ENCODE results near the gene MEIKIN.

MEIKIN gene

DNA sequence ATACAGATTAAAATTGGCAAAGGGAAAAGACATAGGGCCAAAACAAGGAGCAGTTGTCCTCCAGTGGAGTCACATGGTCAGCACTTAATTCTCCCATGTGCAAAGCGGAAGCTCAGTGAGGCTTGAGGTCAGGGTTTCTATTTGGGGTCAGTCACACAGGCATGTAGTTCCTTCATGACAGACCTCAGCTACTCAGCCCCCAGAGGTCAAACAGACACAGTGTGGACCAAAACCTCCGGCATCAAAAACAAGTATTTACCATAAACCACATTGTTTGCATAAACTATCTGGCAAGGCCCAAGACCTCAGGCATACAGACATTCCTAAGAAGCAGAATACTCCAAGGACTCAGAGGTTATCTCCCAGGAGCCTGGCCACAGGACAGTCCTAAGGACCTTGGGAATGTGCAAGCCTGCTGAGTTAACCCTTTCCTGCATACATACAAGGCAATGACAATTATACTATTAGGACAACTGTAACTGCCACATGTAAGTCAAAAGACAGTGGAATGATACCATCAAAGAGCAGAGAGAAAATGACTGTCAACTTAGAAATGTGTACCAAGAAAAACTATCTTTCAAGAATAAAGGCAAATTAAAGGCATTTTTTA is 120.0 kb downstream of the MEIKIN start:
- no peak overlapping the region for H3K4me3 Mint-ChIP-seq
- no peak overlapping the region for H3K27ac Mint-ChIP-seq
- peaks cover 6% of the 10 kb centered on the region for H3K27me3 Mint-ChIP-seq
- H3K36me3 Mint-ChIP-seq (ENCODE audit: low read depth), result no peaks in the 10 kb centered on the region
- DNase-seq, result no peak
- ATAC-seq, result no peak
- H3K4me1 Mint-ChIP-seq, result no peaks in the 10 kb centered on the region
- peaks cover 7% of the 10 kb centered on the region for H3K9me3 Mint-ChIP-seq

GRCh38 chr5:131824631-131825030 is 120.8 kb downstream of the MEIKIN start:
- no peak overlapping the region for H3K27ac Mint-ChIP-seq
- ATAC-seq, result no peak
- no peaks in the 10 kb centered on the region for H3K36me3 Mint-ChIP-seq (ENCODE audit: low read depth)
- H3K4me3 Mint-ChIP-seq, result no peak overlapping the region
- no peak for DNase-seq
- peaks cover 6% of the 10 kb centered on the region for H3K27me3 Mint-ChIP-seq
- peaks cover 7% of the 10 kb centered on the region for H3K9me3 Mint-ChIP-seq
- no peaks in the 10 kb centered on the region for H3K4me1 Mint-ChIP-seq

GRCh38 chr5:131821221-131821620 is 124.2 kb downstream of the MEIKIN start:
- ATAC-seq (no peak), DNase-seq (no peak)
- no peaks in the 10 kb centered on the region for H3K36me3 Mint-ChIP-seq (ENCODE audit: low read depth)
- peaks cover 7% of the 10 kb centered on the region for H3K9me3 Mint-ChIP-seq
- H3K4me1 Mint-ChIP-seq, result peaks cover 6% of the 10 kb centered on the region
- no peak overlapping the region for H3K4me3 Mint-ChIP-seq
- H3K27me3 Mint-ChIP-seq, result peaks cover 6% of the 10 kb centered on the region
- H3K27ac Mint-ChIP-seq, result no peak overlapping the region

DNA sequence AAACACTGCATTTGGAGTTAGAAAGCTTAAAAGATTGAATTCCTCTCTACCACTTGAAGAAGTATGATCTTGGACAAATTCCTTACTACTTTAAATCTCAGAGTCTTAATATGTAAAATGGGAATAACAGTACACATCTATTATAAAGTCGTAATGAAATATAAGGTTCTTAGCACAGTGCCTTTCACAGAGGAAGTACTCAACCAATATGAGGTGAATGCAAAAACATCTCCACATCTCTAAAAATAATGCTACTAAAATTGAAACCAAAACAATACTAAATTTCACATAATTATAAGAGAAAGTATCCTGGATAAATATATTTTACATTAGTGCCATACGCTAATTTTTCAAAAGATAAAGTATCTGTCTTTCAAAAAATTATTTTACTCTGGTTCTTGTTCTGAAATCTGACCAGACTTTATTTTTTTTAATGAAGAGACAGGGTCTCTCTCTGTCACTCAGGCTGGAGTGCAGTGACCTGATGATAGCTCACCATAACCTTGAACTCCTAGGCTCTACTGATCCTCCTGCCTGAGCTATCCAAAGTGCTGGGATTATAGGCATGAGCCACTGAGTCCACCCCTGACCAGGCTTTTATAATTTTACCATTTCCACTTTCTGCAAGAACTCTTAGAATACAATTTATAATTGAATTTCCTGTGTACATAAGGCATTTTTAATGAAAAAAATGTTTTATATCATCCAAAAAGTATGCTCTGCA is 127.3 kb downstream of the MEIKIN start:
- Mint-ChIP-seq H3K36me3 (ENCODE audit: low read depth) (no peaks in the 10 kb centered on the region), H3K27me3 (peaks cover 6% of the 10 kb centered on the region), H3K4me1 (peaks cover 6% of the 10 kb centered on the region), H3K27ac (no peak overlapping the region), H3K4me3 (no peak overlapping the region), H3K9me3 (no peaks in the 10 kb centered on the region)
- no peak for DNase-seq
- ATAC-seq, result no peak

DNA sequence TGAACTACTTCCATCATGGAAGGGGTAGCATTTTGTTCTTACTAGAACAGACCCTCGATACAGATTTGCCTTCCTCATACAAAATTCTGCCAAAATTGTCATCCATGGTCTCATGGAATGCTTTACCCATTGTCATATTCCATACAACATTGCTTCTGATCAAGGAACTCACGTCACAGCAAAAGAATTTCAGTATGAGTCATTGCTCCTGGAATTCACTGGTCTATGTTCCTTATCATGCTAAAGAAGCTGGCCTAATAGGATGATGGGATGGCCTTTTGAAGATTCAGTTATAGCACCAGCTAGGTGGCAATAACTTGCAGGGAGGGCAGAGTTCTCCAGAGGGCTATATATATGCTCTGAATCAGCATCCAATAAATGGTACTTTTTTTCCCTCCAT is 130.5 kb downstream of the MEIKIN start:
- H3K27ac Mint-ChIP-seq, result no peak overlapping the region
- peaks cover 10% of the 10 kb centered on the region for H3K4me1 Mint-ChIP-seq
- H3K36me3 Mint-ChIP-seq (ENCODE audit: low read depth), result no peaks in the 10 kb centered on the region
- no peak overlapping the region for H3K4me3 Mint-ChIP-seq
- DNase-seq, result no peak
- no peak for ATAC-seq
- H3K9me3 Mint-ChIP-seq, result no peaks in the 10 kb centered on the region
- no peaks in the 10 kb centered on the region for H3K27me3 Mint-ChIP-seq

DNA sequence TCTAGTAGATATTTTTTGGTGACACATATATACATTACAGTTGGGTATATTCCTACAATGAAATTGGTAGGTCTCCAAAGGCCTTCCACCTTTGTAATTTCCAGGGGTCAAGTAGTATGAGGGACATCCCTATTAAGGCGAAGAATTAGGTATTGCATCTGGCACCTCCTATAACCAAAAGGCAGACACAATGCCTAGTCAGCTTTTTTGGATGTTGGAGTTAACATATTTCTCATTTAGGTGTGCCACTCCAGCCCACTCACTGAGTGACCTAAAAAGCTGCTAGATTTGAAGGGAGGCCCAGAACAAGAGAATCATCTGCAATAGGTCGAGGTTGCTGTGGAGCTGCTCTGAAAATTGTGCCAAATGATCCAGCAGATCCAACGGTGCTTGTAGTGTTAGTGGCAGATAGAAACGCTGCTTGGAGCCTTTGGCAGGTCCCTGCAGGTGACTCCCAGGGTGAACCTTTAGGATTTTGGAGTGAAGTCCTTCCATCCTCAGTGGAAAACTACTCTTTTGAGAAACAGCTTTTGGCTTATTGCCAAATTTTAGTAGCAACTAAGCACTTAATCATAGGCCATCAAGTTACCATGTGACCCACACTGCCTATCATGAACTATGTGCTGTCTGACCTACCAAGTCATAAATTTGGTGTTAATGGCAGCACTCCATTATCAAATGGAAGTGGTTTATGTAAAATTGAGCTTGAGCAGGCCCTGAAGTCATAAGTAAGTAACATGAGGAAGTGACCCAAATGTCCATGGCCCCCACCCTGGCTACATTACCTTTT is 132.9 kb downstream of the MEIKIN start:
- H3K27me3 Mint-ChIP-seq, result no peaks in the 10 kb centered on the region
- H3K4me1 Mint-ChIP-seq, result peaks cover 4% of the 10 kb centered on the region
- ATAC-seq, result no peak
- no peaks in the 10 kb centered on the region for H3K36me3 Mint-ChIP-seq (ENCODE audit: low read depth)
- no peak overlapping the region for H3K4me3 Mint-ChIP-seq
- DNase-seq, result no peak
- no peak overlapping the region for H3K27ac Mint-ChIP-seq
- no peaks in the 10 kb centered on the region for H3K9me3 Mint-ChIP-seq

DNA sequence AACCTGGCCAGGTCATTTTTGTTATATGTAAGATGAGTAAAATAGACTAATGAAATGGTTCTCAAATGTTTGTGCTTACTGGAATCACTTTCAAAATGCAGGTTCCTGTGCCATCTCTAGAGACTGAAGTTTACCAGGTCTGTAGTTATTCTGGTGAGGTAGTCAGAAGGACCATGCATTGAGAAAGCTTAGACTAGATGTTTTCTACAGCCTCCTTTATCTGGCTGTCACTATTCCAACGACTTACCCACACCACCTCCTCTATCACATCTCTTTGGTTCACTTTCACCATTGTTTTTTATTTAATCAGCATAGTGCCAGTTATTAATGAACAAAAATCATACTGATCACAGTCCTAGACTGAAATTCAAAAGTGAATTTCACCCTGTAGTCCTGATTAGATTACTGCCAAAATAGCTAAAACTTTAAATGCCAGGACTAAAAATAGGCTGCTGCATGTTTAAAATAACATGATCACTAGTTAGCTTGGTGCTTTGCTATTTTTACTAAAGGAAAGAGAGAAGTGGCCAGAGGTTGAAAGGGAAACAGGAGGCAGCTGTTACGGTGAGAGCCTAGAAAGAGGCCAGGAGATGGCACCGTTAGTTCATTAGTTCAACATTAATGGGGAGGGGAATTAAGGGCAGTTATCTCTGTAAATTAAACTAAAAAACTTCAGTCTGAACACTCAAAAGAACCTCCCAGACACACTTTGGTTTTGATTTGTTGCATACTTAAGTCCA is 134.8 kb downstream of the MEIKIN start:
- DNase-seq, result no peak
- H3K4me3 Mint-ChIP-seq, result no peak overlapping the region
- ATAC-seq, result no peak

GRCh38 chr5:131796793-131797693 is 148.4 kb downstream of the MEIKIN start, which contains the start of gene FNIP1:
TSS of gene FNIP1 (minus strand) at chr5:131797017. CDS start at chr5:131796921, 96 bp downstream.
- ATAC-seq, result peak; percentile 97
- peaks cover 37% of the 10 kb centered on the region for H3K4me1 Mint-ChIP-seq
- H3K4me3 Mint-ChIP-seq, result peak within 1 kb of the TSS; percentile 96
- H3K27me3 Mint-ChIP-seq, result no peaks in the 10 kb centered on the region
- H3K9me3 Mint-ChIP-seq, result no peaks in the 10 kb centered on the region
- H3K27ac Mint-ChIP-seq, result peak within 1 kb of the TSS; percentile 88
- peak; percentile 99 for DNase-seq
- peaks cover 19% of the 10 kb centered on the region for H3K36me3 Mint-ChIP-seq (ENCODE audit: low read depth)

More for the DNA sequence above, 134.8 kb downstream of the MEIKIN start:
- Mint-ChIP-seq H3K9me3 (no peaks in the 10 kb centered on the region), H3K36me3 (ENCODE audit: low read depth) (no peaks in the 10 kb centered on the region), H3K27me3 (no peaks in the 10 kb centered on the region), H3K4me1 (peaks cover 4% of the 10 kb centered on the region), H3K27ac (no peak overlapping the region)

- H3K4me1 Mint-ChIP-seq, result peaks cover 43% of the 10 kb centered on the region
- H3K27me3 Mint-ChIP-seq, result no peaks in the 10 kb centered on the region
- H3K9me3 Mint-ChIP-seq, result no peaks in the 10 kb centered on the region
- DNase-seq, result peak; percentile 41
- ATAC-seq, result peak; percentile 12
- H3K27ac Mint-ChIP-seq, result peak overlapping the region; percentile 88
- peak overlapping the region; percentile 96 for H3K4me3 Mint-ChIP-seq
- H3K36me3 Mint-ChIP-seq (ENCODE audit: low read depth), result peaks cover 19% of the 10 kb centered on the region
Observed at GRCh38 chr5:131795879-131796792, 149.3 kb downstream of the MEIKIN start.

- Mint-ChIP-seq H3K27me3 (no peaks in the 10 kb centered on the region), H3K4me1 (peaks cover 50% of the 10 kb centered on the region), H3K4me3 (peak overlapping the region; percentile 96), H3K27ac (peak overlapping the region; percentile 58), H3K9me3 (no peaks in the 10 kb centered on the region), H3K36me3 (ENCODE audit: low read depth) (peaks cover 20% of the 10 kb centered on the region)
- DNase-seq (no peak), ATAC-seq (no peak)
Observed at GRCh38 chr5:131795228-131795627, 150.2 kb downstream of the MEIKIN start.

- H3K27me3 Mint-ChIP-seq, result no peaks in the 10 kb centered on the region
Observed at GRCh38 chr5:131794586-131794985, 150.9 kb downstream of the MEIKIN start.

DNA sequence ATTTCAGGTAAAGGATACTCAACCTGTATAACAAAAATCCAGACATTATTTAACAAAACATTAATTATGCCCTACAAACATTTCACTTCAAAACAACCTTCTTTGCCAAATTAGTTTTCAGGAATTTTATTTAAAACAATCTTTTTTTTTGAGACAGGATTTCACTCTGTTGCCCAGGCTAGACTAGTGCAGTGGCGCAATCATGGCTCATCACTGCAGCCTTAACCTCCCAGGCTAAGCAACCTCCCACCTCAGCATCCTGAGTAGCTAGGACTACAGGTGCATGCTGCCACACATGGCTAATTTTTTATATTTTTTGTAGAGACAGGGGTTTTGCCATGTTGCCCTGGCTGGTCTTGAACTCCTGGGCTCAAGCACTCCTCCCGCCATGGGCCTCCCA is 152.6 kb downstream of the MEIKIN start:
- Mint-ChIP-seq H3K27ac (no peak overlapping the region), H3K4me3 (no peak overlapping the region), H3K4me1 (peaks cover 53% of the 10 kb centered on the region), H3K36me3 (ENCODE audit: low read depth) (peaks cover 24% of the 10 kb centered on the region), H3K27me3 (no peaks in the 10 kb centered on the region), H3K9me3 (no peaks in the 10 kb centered on the region)
- no peak for DNase-seq
- no peak for ATAC-seq

More at GRCh38 chr5:131794586-131794985, 150.9 kb downstream of the MEIKIN start:
- H3K4me3 Mint-ChIP-seq, result peak overlapping the region; percentile 96
- no peak overlapping the region for H3K27ac Mint-ChIP-seq
- no peak for DNase-seq
- ATAC-seq, result no peak
- peaks cover 52% of the 10 kb centered on the region for H3K4me1 Mint-ChIP-seq
- no peaks in the 10 kb centered on the region for H3K9me3 Mint-ChIP-seq
- peaks cover 22% of the 10 kb centered on the region for H3K36me3 Mint-ChIP-seq (ENCODE audit: low read depth)

DNA sequence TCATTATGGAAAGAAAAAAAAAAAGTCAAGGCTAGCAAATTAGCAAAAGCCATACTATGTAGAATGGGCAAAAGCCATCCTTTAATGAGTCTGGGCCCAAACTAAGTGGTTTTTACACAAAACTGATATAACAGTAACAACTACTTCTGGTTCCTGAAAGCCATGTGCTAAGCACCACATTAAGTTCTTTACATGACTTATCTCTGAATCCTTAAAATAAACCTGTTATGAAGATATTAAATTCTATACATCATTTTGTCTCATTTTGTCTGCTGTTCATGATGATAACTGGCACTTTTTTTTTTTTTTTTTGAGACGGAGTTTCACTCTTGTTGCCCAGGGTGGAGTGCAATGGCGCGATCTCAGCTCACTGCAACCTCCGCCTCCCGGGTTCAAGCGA is 153.6 kb downstream of the MEIKIN start:
- H3K4me1 Mint-ChIP-seq, result peaks cover 54% of the 10 kb centered on the region
- H3K27ac Mint-ChIP-seq, result no peak overlapping the region
- H3K4me3 Mint-ChIP-seq, result no peak overlapping the region
- H3K27me3 Mint-ChIP-seq, result no peaks in the 10 kb centered on the region
- H3K9me3 Mint-ChIP-seq, result no peaks in the 10 kb centered on the region
- H3K36me3 Mint-ChIP-seq (ENCODE audit: low read depth), result peaks cover 24% of the 10 kb centered on the region
- DNase-seq, result no peak
- no peak for ATAC-seq
